ENCODE data around the gene TMEM270.

GRCh38 chr7:73850781-73851207 is 10.2 kb upstream of the TMEM270 start:
- TF ChIP-seq CTCF (IDR thresholded peaks at IDR 0.05) (no peak), EP300 (IDR thresholded peaks at IDR 0.05) (no peak)
